OCI-LY3 (cell line): ENCODE data around the gene GRIK2.

Source experiments
- H2AFZ ChIP-seq: fragments of 200-600, 300-600 bp; shearing (Covaris generic); 2 replicates; pipeline ENCODE4 v1.6.0; 2014; ENCODE audit warnings: antibody characterized with exemption, low read depth, low read length
- H3K27ac ChIP-seq: fragments of 200-600, 300-600 bp; sonication (generic); 2 replicates; pipeline ENCODE4 v1.5.1; 2014; ENCODE audit warnings: mild to moderate bottlenecking, low read length, moderate library complexity, mixed read lengths
- H3K27me3 ChIP-seq: fragments of 200-600, 300-600 bp; sonication (generic); 2 replicates; pipeline ENCODE4 v1.6.1; 2014; ENCODE audit warnings: low read depth, low read length, mixed read lengths
- H3K36me3 ChIP-seq: fragments of 200-600, 300-600 bp; sonication (generic); replicated peaks from 2 replicates; pipeline ENCODE3; 2014; ENCODE audit warnings: low read depth, low read length, mixed read lengths
- H3K4me1 ChIP-seq: fragments of 300-600, 200-600 bp; sonication (generic); 2 replicates; pipeline ENCODE4 v1.6.1; 2014; ENCODE audit warnings: low read length, mixed read lengths
- H3K4me2 ChIP-seq: fragments of 200-600, 300-600 bp; sonication (generic); 2 replicates; pipeline ENCODE4 v1.6.1; 2014; ENCODE audit warnings: low read length, mixed read lengths
- H3K4me3 ChIP-seq: fragments of 300-600, 200-600 bp; sonication (generic); 2 replicates; pipeline ENCODE4 v1.5.1; 2014; ENCODE audit warnings: antibody characterized with exemption, mild to moderate bottlenecking, low read length, moderate library complexity
- H3K79me2 ChIP-seq: fragments of 300-600, 200-600 bp; shearing (Covaris generic); 2 replicates; pipeline ENCODE4 v1.6.1; 2014; ENCODE audit warnings: mild to moderate bottlenecking, low read length, mixed read lengths
- H3K9ac ChIP-seq: fragments of 300-600, 200-600 bp; shearing (Covaris generic); 2 replicates; pipeline ENCODE4 v1.6.0; 2014; ENCODE audit warnings: mild to moderate bottlenecking, low read length, moderate library complexity
- H3K9me3 ChIP-seq: fragments of 200-600, 300-600 bp; shearing (Covaris generic); 2 replicates; pipeline ENCODE4 v1.6.1; 2014; ENCODE audit warnings: low read length, mixed read lengths; ENCODE audit not compliant: insufficient read depth
- H4K20me1 ChIP-seq: fragments of 200-600, 300-600 bp; sonication (generic); 2 replicates; pipeline ENCODE4 v1.6.1; 2016; ENCODE audit warnings: low read length, mixed read lengths; ENCODE audit not compliant: insufficient read depth
- EZH2phosphoT487 ChIP-seq: fragments of 200-600 bp; shearing (Covaris generic); IDR thresholded peaks from 2 replicates; pipeline ENCODE4 v1.6.1; 2018; ENCODE audit warnings: antibody characterized with exemption, mixed run types, low read depth
- TF ChIP-seq, protein P1 (sequence below): fragments of 200-600, 300-600 bp; sonication (generic); IDR thresholded peaks from 2 replicates; pipeline ENCODE4 v1.5.1; 2014; ENCODE audit warnings: antibody characterized with exemption, low read length, low read depth

GRIK2 gene

DNA sequence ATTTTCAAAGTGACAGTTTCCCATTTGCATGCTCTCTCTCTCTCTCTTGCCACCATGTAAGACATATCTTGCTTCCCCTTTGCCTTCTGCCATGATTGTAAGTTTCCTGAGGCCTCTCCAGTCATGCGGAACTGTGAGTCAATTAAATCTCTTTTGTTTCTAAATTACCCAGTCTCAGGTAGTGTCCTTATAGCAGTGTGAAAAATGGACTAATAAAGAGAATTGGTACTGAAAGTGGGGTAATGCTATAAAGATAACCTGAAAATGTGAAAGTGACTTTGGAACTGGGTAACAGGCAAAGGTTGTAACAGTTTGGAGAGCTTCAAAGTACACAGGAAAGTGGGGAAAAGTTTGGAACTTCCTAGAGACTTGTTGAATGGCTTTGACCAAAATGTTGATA, 389.8 kb downstream of the GRIK2 start:
- H3K9ac ChIP-seq, result no peak overlapping the region
- H4K20me1 ChIP-seq, result no peaks in the 10 kb centered on the region
- H3K27me3 ChIP-seq, result no peaks in the 10 kb centered on the region
- H2AFZ ChIP-seq, result no peak overlapping the region
- no peaks in the 10 kb centered on the region for H3K36me3 ChIP-seq
- H3K27ac ChIP-seq, result no peak overlapping the region
- TF ChIP-seq, protein P1, sequence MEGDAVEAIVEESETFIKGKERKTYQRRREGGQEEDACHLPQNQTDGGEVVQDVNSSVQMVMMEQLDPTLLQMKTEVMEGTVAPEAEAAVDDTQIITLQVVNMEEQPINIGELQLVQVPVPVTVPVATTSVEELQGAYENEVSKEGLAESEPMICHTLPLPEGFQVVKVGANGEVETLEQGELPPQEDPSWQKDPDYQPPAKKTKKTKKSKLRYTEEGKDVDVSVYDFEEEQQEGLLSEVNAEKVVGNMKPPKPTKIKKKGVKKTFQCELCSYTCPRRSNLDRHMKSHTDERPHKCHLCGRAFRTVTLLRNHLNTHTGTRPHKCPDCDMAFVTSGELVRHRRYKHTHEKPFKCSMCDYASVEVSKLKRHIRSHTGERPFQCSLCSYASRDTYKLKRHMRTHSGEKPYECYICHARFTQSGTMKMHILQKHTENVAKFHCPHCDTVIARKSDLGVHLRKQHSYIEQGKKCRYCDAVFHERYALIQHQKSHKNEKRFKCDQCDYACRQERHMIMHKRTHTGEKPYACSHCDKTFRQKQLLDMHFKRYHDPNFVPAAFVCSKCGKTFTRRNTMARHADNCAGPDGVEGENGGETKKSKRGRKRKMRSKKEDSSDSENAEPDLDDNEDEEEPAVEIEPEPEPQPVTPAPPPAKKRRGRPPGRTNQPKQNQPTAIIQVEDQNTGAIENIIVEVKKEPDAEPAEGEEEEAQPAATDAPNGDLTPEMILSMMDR, result no peak
- TF ChIP-seq EZH2phosphoT487, result no peak
- no peak overlapping the region for H3K4me2 ChIP-seq
- no peaks in the 10 kb centered on the region for H3K79me2 ChIP-seq
- no peak overlapping the region for H3K4me3 ChIP-seq
- H3K4me1 ChIP-seq, result peaks cover 8% of the 10 kb centered on the region
- no peaks in the 10 kb centered on the region for H3K9me3 ChIP-seq

DNA sequence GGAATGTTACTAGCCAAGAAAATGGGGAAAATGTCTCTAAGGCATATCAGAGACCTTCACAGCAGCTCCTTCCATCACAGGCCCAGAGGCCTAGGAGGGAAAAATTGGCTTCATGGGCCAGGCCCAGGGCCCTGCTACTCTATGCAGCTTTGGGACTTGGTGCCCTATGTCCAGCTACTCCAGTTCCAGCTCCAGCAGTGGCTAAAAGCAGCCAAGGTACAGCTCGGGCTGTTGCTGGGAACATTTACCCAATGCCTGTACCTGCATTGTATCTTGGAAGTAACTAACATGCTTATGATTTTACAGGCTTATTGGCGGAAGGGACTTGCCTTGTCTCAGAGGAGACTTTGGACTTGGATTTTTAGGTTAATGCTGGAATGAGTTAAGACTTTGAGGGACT, 390.6 kb downstream of the GRIK2 start:
- H3K27me3 ChIP-seq, result no peaks in the 10 kb centered on the region
- peaks cover 8% of the 10 kb centered on the region for H3K4me1 ChIP-seq
- no peak overlapping the region for H3K4me2 ChIP-seq
- H4K20me1 ChIP-seq, result no peaks in the 10 kb centered on the region
- no peak overlapping the region for H2AFZ ChIP-seq
- H3K9me3 ChIP-seq, result no peaks in the 10 kb centered on the region
- TF ChIP-seq, protein P1, result no peak
- TF ChIP-seq EZH2phosphoT487, result no peak
- H3K79me2 ChIP-seq, result no peaks in the 10 kb centered on the region
- no peak overlapping the region for H3K4me3 ChIP-seq
- no peak overlapping the region for H3K27ac ChIP-seq
- no peaks in the 10 kb centered on the region for H3K36me3 ChIP-seq
- H3K9ac ChIP-seq, result no peak overlapping the region

DNA sequence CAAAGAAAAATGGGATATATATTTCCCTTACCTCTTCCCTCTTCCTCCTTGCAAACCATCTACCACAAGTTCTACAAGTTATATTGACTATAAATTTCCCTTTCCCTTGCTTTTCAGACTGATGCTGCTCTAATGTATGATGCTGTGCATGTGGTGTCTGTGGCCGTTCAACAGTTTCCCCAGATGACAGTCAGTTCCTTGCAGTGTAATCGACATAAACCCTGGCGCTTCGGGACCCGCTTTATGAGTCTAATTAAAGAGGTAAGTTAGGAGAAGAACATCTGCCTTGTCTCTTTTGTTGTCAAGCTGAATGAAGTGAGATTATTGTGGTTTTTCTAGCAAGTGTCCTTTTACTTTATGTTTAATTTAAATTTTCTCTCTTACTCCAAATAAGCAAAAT, 406.0 kb downstream of the GRIK2 start:
- no peak for TF ChIP-seq EZH2phosphoT487
- TF ChIP-seq, protein P1, result no peak
- Histone ChIP-seq H3K27me3 (no peaks in the 10 kb centered on the region), H3K4me3 (no peak overlapping the region), H2AFZ (no peak overlapping the region), H3K79me2 (no peaks in the 10 kb centered on the region), H3K27ac (no peak overlapping the region), H3K4me2 (no peak overlapping the region), H4K20me1 (no peaks in the 10 kb centered on the region), H3K36me3 (no peaks in the 10 kb centered on the region), H3K4me1 (peaks cover 20% of the 10 kb centered on the region), H3K9ac (no peak overlapping the region), H3K9me3 (no peaks in the 10 kb centered on the region)

DNA sequence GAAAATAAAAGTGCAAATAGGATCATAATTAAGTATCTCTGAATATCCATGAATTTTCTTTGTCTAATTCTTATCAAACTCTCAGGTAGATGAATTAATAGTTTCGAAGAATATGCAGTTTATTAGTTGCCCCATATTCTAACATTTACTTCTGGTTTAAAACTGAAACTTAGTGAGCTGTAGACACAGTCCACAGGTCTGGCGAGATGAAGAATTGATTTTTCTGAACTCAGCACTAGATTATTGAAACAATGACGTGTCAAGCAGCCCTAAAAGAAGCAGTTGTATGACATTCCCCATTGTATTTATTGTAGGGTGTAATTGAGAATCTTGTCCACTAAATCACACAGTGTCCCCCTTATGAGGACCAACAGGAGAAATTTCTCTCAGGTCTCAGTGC, 407.1 kb downstream of the GRIK2 start:
- H3K9me3 ChIP-seq, result no peaks in the 10 kb centered on the region
- TF ChIP-seq, protein P1, result no peak
- TF ChIP-seq EZH2phosphoT487, result no peak
- H3K4me2 ChIP-seq, result no peak overlapping the region
- no peaks in the 10 kb centered on the region for H3K36me3 ChIP-seq
- H3K4me3 ChIP-seq, result no peak overlapping the region
- H3K4me1 ChIP-seq, result peaks cover 20% of the 10 kb centered on the region
- no peaks in the 10 kb centered on the region for H3K27me3 ChIP-seq
- H3K27ac ChIP-seq, result no peak overlapping the region
- H2AFZ ChIP-seq, result no peak overlapping the region
- no peaks in the 10 kb centered on the region for H4K20me1 ChIP-seq
- H3K9ac ChIP-seq, result no peak overlapping the region
- H3K79me2 ChIP-seq, result no peaks in the 10 kb centered on the region
